OCI-LY1 (cell line): Measurements from ENCODE around the gene RAB21.

Experiments used
- EZH2 ChIP-seq: fragments of 200-600 bp; sonication (generic), shearing (Covaris generic); IDR thresholded peaks from 2 replicates; pipeline ENCODE4 v1.8.0; 2017; ENCODE audit warnings: borderline replicate concordance, mixed run types, mild to moderate bottlenecking, antibody characterized with exemption, low read length, moderate library complexity, mixed read lengths
- TF ChIP-seq, protein P1 (sequence below): fragments of 200-600 bp; sonication (generic), shearing (Covaris generic); IDR thresholded peaks from 2 replicates; pipeline ENCODE4 v1.5.1; 2017; ENCODE audit warnings: mild to moderate bottlenecking, antibody characterized with exemption, low read length, moderate library complexity, mixed read lengths

DNA sequence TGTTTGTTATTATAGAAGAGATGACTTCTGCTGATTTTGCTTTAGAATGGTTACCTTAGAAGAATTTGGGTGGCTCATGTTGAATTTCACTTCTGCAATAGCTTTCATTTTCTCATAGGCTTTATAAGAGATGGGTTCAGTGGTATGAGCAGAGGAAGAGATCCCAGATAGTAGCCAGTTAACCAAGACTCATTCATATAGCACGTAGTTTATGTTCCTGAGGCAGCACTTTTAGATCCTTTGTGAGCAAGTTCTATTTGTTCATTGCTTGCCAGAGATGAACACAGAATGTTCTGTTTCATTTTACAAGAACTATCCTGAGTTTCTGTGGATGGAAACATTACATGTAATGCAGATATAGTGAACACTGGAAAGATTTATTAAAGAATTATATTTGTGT is 32.2 kb downstream of the RAB21 start:
- TF ChIP-seq, protein P1, sequence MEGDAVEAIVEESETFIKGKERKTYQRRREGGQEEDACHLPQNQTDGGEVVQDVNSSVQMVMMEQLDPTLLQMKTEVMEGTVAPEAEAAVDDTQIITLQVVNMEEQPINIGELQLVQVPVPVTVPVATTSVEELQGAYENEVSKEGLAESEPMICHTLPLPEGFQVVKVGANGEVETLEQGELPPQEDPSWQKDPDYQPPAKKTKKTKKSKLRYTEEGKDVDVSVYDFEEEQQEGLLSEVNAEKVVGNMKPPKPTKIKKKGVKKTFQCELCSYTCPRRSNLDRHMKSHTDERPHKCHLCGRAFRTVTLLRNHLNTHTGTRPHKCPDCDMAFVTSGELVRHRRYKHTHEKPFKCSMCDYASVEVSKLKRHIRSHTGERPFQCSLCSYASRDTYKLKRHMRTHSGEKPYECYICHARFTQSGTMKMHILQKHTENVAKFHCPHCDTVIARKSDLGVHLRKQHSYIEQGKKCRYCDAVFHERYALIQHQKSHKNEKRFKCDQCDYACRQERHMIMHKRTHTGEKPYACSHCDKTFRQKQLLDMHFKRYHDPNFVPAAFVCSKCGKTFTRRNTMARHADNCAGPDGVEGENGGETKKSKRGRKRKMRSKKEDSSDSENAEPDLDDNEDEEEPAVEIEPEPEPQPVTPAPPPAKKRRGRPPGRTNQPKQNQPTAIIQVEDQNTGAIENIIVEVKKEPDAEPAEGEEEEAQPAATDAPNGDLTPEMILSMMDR: no peak
- TF ChIP-seq EZH2: no peak
